NCI-H2107 treated with DMSO at 0.1 percent for 48 hours (cell line): ENCODE measurements around the gene WFDC1.
"Not testable (repeated sequence)": the region's sequence is repeated elsewhere in the genome, so short reads cannot be mapped to it uniquely, and the experiment has no call there.

Source experiments
- DNase-seq: peaks from one replicate; lab custom pipeline; 2025; ENCODE audit not compliant: unreplicated experiment; lab: John Stamatoyannopoulos, UW

The WFDC1 gene

DNA sequence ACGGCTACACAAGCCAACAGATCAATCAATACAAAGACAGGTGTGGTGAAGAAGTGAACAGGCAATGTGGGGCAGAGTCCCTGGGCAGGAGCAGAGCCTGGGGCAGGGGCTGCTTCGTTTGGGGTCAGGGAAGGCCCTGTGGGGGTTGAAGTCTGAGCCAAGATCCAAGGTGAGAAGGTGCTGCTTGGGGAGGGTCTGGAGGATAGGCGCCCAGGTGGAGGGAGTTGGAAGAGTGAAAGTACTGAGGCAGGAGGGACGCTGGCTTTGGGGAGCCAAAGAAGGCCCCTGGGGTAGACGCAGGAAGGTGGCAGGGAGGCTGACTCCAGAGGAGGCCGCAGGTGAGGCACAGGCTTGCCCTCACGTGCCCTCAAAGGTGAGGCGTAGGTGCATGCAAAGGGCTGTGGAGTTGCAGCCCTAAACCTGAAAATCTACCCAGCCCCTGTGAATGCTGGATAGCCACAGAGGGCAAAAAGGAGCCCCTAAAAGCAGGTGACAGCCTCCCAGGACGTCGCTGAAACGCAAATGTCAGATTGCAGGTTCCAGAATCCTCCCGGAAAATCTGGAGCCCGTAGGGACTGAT, 33.3 kb downstream of the WFDC1 start:
- DNase-seq: no peak

DNA sequence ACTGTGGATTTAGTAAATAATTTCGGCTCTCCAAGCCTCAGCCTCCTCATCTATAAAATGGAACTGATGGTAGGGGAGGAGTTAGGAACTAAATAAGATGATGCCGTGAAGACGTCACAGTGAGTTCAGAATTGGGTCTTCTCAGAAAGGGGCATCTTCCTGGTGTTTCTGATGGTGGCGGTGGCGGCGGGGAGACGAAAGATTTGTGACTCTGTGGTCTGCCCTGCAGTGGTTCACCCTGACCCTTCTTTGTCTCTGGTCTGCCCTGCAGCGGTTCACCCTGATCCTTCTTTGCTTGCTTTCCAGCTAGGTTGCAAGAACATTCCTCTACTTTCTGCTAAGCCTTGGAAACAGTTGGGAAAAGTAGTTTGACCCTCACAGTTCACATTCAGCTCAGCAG, 34.3 kb downstream of the WFDC1 start:
- DNase-seq: no peak

DNA sequence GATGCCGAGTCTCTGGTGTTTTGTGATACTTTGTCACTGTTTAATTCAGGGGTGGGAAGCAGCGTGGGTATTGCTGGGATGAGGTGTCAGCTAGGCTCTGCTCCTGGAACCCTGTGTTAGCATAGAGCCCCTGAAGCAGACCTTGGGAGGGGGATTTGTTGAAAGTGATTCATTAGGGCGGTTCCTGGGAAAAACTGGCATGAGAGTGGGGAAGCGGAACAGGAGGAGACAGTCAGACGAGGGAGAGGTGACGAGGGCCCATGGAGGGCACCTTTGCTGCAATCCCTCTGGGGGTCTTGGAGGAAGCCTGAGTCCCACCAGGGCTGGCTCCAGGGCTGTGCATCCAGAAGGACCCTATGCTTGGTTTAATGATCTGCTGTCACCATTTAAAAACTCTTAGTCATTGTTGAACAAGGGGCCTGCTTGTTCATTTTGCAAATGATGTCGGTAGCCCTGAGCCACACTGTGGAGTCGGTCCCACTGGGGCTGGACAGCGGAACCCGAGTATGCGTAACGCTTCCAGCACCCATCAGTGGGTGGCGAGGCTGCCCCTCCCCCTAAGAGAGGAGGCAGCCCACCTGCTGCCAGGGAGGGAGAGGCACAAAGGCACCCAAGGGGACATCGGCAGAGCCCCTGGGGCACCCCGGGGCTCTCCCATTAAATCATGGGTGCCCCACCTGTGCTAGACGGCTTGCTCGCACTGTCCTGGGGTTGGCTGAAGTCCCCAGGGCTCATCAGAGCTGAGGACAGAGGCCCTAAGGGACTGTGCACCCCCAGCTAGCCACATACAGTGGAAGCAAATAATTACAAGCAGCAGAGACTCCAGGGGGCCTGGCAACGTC, 35.4 kb downstream of the WFDC1 start:
- DNase-seq: no peak

DNA sequence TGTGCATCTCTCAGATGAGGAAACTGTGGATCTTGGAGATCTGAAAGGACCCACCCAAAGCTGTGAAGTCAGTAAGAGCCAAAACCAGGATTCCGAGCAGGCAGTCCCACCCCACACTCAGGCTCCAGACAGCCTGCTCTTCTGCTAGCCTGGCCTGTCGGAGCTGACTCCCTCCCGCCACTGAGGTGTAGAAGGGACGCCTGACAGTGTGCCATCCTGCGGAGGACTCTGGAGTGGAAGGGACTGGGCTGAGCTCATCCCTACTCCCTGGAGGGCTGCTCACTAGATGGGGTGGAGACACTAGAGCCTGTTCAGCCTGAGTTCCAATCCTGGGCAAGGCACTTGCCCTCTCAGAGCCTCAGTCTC, 36.0 kb downstream of the WFDC1 start:
- no peak for DNase-seq

DNA sequence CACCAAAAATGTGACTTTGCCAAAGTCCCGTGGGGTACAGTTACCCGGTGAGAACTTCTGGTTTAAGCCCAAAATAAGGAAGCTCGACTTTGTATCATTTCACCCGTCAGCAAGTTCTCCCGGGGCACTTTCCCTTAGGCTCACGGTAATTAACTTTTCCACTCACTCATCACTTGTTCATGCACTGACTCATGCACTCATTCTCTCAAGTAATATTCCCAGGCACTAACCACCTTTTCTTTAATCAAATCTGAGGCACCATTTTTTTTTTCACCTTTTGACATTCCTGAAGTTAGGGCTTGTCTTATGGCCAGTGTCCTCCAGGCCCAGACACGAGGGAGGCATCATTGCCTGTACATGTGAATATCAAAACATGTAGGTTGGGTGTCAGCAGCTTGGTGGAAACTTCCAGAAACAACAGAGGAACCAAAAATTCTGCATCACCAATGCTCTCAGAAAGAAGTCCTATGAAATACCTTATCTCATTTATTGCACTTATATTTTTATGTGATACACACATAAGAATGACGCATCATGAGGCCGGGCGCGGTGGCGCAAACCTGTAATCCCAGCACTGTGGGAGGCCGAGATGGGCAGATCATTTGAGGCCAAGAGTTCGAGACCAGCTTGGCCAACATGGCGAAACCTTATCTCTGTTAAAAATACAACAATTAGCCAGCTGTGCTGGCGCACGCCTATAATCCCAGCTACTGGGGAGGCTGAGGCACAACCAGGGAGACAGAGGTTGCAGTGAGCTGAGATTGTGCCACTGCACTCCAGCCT, 37.5 kb downstream of the WFDC1 start:
- no peak for DNase-seq

DNA sequence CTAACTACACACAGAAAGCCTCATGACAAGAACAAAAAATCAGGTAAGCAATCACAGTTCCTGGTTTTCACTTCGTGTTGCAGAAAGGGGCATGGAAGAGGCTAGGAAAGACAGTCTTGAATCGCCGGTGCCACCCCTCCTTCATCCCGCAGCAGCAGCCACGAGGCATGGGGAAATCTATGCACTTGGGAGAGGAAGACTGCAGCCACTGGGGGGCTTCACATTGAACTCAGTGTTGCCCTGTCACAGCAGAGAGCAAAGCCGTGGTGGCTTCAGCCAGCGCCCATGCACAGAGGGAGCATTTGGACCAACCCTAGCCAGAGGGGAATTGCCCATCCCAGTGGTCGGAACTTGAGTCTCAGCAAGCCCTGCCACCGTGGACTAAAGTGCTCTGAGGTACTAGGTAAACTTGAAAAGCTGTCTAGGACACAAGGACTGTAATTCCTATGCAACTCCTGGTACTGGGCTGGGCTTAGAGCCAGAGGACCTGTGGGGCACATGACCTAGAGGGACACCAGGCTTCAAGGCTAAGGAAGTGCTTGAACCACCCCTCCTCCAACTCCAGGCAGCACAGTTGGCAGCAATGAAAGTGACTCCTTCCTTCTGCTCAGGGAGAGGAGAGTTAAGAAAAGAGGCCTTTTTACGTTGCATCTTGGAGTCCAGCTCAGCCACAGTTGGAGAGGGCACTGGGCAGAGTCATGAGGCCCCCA, 38.5 kb downstream of the WFDC1 start:
- no peak for DNase-seq

DNA sequence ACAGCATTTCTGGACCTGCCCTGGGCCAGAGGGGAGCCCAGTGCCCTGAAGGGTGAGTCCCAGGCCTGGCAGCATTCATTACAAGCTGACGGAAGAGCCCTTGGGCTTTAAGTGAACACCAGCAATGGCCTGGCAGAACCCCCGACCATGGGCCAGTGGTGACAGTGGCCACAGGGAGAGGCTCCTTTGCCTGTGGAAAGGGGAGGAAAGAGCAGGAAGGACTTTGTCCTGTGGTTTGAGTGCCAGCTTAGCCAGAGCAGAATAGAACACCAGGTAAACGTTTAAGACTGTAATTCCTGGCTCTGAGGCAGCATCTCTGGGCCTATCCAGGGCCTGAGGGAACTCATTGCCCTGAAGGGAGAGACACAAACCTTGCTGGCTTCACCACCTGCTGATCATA, 39.4 kb downstream of the WFDC1 start:
- DNase-seq: no peak

DNA sequence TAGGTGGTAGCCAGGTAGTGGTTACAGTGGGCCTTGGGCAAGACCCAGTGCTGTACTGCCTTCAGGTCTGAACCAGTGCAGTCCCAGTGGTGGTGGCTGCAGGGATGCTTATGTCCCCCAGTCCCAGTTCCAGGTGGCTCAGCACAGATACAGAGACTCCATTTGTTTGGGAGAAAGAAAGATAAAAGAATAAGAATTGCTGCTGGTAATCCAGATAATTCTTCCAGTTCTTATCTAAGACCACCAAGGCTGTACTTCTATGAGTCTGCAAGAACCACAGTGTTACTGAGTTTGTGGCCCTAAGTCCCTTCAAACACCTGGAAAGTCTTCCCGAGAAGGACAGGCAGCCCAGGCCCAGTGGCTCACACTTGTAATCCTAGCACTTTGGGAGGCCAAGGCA, 39.8 kb downstream of the WFDC1 start:
- no peak for DNase-seq

DNA sequence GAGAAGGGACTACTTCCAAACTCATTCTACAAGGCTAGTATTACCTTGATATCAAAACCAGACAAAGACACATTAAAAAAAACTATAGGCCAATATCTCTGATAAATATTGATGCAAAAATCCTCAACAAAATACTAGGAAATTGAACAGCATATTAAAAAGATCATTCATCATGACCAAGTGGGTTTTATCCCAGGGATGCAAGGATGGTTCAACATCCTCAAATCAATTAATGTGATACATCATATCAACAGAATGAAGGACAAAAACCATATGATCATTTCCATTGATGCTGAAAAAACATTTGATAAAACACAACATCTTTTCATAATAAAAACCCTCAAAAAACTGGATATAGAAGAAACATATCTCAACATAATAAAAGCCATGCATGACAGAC, 42.6 kb downstream of the WFDC1 start:
- DNase-seq: not testable (repeated sequence)

DNA sequence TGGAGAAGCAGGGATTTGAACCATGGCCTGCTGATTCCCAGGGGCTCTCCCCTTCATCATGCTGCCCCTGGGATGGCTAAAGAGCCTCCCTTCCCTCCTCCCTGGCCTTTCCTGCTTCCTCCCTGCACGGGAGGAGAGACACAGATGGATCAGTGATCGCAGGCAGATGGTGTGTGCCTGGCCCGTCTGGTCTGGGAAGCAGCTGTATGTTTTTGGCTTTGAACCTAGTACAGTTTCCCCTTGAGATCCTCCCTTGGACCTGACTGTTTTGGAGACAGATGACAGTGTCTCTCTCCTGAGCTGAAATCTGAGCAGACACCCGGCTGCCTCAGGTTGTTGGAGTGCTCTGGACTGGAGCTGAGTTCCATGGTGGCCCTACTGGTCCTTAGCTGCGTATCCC, 44.6 kb downstream of the WFDC1 start:
- no peak for DNase-seq

DNA sequence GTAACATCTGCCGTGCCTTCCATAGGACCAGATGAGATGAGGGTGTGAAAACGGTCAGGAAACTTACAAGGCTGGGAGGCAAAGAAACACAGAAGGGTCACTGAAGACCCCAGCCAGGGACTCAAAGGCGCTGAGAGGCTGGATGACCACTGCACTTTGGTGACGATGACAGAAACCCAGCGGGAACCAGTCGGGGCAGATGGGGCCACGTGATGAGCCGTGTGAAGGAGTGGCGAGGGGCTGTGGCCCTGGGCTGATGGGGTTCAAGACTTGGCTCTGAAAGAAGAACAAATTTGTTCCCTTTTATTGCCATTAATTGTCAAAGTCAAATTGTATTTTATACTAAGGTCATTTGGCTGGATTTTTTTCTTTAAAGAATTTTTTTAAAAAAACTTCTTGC, 45.1 kb downstream of the WFDC1 start:
- DNase-seq: no peak

DNA sequence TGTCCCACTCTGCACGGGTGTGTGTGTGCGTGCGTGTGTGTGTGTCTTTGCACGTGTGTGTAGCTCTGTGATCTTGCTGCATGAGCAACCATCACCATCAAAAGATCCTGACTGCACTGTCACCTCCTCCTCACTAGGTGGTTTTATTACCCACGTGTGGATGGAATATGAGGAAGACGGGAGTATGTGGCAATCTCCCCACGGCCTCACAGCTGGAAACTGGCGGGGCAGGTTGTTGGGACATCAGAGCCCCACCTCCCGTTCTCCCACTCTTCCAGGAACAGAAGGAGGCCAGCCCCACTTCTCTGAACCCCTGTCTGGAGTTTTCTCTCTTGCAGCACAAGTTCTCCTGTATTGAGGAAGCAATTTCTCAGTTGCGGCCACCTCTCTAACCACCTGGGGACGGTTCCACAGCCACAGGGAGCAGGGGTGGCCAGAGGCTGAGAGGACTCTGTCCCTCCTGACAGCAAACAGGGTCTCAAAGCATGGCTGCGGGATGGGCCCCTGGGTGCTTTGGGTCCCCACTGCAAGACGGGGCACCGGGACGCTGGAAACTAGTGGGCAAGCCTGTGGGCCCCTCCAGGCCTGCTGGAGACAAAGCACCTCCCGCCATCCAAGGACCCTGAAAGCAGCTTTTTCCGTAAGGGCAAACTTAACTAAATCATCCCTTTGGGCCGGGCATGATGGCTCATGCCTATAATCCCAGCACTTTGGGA, 45.8 kb downstream of the WFDC1 start:
- DNase-seq: no peak

DNA sequence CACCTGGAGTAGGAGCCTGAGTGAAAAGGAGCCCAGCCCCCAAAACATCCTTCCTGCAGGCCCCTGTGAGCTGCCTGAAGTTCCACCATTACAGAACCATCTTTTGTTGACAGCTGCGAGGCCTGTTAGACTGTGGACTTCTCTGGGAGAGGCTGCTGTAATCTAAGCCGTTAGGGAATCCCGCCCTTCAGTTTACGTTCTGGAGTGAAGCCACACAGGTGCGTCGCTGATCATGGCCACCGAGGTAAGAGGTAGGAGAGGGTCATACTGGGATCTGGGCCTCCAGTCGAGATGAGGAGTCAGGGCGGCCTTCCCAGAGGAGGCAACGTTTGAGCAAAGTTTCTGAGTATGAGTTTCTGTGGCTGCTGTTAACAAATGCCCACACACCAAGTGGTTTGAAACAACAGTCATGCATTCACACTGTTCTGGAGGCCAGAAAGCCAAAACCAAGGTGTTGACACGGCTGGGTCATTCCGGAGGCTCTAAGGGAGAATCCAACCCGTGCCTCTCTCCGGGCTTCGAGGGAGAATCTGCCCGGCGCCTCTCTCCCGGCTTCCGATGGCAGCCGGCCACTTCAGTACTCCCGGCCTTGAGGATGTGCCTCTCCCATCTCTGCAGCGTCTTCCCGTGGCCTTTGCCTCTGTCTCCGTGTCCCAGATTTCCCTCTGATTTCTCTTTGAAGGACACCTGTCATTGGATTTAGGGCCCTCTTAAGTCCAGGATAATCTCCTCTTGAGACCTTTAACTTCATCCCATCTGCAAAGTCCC, 47.0 kb downstream of the WFDC1 start:
- DNase-seq: no peak

DNA sequence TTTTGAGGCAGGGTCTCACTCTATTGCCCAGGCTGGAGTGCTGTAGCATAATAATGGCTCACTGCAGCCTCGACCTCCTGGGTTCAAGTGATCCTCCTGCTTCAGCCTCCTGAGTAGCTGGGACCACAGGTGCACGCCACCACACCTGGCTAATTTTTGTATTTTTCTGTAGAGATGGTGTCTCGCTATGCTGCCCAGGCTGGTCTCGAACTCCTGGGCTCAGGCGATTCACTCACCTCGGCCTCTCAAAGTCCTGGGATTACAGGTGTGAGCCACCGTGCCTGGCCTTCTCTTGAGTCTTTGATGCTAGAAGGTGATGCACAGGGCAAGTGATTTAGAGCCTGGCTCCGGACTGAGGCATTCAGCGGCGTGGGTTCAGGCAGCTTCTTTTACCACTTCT, 49.1 kb downstream of the WFDC1 start:
- DNase-seq: not testable (repeated sequence)

DNA sequence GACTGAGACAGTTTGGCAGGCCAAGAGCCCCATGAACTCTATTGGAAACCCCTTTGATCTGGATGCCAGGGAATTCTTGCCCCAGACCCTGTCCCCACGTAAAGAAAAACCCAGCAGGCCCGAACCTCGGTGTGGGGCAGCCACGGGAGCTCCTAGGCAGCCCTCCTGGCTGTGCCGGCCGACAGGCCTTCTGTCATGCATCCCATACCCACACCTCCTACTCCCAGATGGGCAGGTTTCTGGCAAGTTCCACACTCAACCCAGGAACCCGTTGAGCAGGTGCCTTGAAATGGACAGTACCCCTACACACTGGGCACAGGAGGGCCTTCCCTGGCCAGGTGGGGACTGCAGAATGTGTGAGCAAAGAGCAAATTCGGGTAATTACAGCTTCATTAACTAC, 50.1 kb downstream of the WFDC1 start:
- no peak for DNase-seq

DNA sequence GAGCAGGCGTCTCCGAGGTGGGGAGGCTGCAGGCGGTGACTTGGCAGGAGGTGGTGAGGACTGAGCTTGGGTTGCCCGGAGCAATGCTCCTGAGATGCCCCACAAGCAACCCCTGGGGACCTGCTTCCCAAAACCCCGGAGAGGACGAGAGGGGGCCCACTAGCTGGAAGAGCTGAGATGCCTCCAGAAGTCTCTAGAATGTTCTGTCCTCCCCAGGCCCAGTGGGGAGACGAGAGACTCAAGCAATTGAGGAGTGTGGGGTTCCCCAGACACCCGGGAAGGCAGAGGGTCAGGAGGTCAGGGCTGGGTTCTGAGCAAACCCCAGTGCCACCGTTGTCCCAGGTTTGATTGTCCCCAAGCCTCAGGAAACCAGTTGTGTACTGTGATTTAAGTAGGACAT, 52.5 kb downstream of the WFDC1 start:
- no peak for DNase-seq

DNA sequence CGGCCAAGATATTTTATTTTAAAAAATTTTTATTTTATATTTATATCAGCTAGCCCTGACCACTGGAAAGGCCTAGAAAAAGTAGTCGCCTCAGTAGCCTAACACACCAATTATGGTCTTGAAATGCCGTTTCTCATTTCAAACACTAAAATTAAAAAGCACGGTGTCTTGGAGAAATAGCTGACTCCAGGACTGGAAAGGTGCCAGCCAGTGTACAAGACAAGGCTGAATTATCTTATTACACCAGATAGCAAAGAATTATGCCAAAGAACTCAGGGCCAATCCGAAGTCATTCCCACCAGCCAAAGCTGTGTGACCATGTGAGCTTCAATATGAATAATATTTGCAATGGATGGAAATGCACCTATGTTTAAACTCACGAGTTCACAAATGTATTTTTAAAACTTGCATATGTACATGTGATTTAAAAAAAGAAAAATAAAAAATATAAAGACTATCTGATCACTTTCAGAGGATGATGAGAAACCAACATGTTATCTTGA, 53.8 kb downstream of the WFDC1 start:
- DNase-seq: no peak

DNA sequence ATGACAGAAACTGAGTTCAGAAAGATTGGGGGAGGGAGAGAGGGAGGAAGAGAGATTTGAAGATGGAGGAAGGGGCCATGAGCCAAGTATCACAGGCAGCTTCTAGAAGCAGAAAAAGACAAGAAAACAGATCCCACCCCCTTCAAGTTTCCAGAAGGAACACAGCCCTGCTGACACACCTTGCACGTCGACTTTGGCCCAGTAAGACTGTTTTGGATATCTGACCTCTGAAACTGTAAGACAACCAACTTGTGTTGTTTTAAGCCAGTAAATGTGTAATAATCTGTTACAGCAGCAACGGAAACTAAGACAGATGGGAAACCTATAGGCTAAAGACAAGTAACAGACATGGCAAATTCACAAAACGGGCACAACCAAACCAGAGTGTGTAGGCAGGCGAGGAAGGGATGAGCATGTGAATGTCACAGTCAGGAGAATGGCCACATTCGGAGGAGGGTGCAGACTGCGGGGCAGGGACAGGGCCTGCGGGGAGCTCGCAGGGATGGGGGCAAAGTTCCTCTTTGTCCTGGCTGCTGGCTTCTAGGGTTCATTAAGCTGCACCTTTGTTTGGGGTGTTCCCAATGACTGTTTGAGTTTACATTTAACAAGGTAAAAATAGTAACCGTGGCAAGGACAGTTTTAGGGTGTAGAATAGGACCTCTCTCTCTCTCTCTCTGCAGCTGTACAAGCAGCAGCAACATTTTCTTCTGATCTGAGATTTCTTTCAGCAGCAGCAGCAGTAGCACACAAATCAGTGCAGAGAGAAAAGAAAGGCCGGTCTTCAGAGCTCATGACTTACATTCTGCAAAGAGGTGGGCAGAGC, 55.4 kb downstream of the WFDC1 start:
- no peak for DNase-seq
